AG09319 (cell line): ENCODE data around the gene CRHBP.

ENCODE experiments used
- DNase-seq: peaks from one replicate; pipeline ENCODE4 v3.0.0-alpha.2; 2010; ENCODE audit warnings: low read depth; ENCODE audit errors: extremely low read depth
- CTCF ChIP-seq: IDR thresholded peaks from 2 replicates; pipeline ENCODE4 v1.5.1; 2011; ENCODE audit warnings: low read depth, mild to moderate bottlenecking, inconsistent platforms, low read length, moderate library complexity

The CRHBP gene

GRCh38 chr5:77017668-77018067 is 64.8 kb downstream of the CRHBP start:
- DNase-seq: no peak
- no peak for TF ChIP-seq CTCF
